ENCODE data around the gene PPP2R5D. TPM values are rescaled to one million over a fixed set of nuclear protein-coding genes. Genes with fewer than 3 reads are reported as not detected.

Gene PPP2R5D
- total RNA-seq, 1 experiment from 2014 or later, result 53.5 TPM

- H3K4me1 Mint-ChIP-seq, result no peaks in the 10 kb centered on the region
- no CpG with 5 or more reads among the region's 9 CpGs for WGBS (ENCODE audit: extremely low coverage, insufficient read length, low lambda C conversion rate)
Observed at GRCh38 chr6:43036712-43037111, 52.3 kb downstream of the PPP2R5D start.

More at GRCh38 chr6:43036712-43037111, 52.3 kb downstream of the PPP2R5D start:
- Histone ChIP-seq H3K79me2 (ENCODE audit: insufficient read depth, low read length) (no peaks in the 10 kb centered on the region), H2BK15ac (ENCODE audit: low read depth, low read length) (no peak overlapping the region), H3K4me2 (ENCODE audit: insufficient read depth, insufficient read length, low read length) (no peak overlapping the region), H3K27ac (ENCODE audit: insufficient read length, low read depth, low read length) (no peak overlapping the region), H4K91ac (ENCODE audit: insufficient read length, low read depth, low read length) (no peak overlapping the region), H2BK120ac (ENCODE audit: low read depth, low read length, poor library complexity, severe bottlenecking) (no peak overlapping the region), H2BK20ac (ENCODE audit: low read depth, low read length, poor library complexity, severe bottlenecking) (no peak overlapping the region), H3K56ac (ENCODE audit: insufficient read length, low read depth, low read length) (no peak overlapping the region), H3K9ac (ENCODE audit: extremely low read depth, insufficient read length, low read length) (no peak overlapping the region), H3T11ph (ENCODE audit: low read length) (no peak overlapping the region), H4K5ac (ENCODE audit: insufficient read length, low read depth, low read length) (no peak overlapping the region), H3K23ac (ENCODE audit: insufficient read length, low read depth, low read length) (no peak overlapping the region), H3K14ac (ENCODE audit: insufficient read depth, low read length) (no peak overlapping the region), H3K18ac (ENCODE audit: insufficient read length, low read depth, low read length) (no peak overlapping the region), H4K8ac (replicated peaks; ENCODE audit: insufficient read length, low read depth, low read length) (no peak overlapping the region), H3K4ac (ENCODE audit: low read depth, low read length) (no peak overlapping the region), H2AFZ (ENCODE audit: low read length) (no peak overlapping the region), H3K9me3 (ENCODE audit: control insufficient read depth, low read depth, low read length) (no peaks in the 10 kb centered on the region), H3K79me1 (ENCODE audit: insufficient read depth, low read depth, low read length, poor library complexity, severe bottlenecking) (no peaks in the 10 kb centered on the region), H3K23me2 (ENCODE audit: insufficient read length, low read depth, low read length, poor library complexity, severe bottlenecking) (no peaks in the 10 kb centered on the region), H2BK5ac (ENCODE audit: insufficient read length, low read length) (no peak overlapping the region), H3K4me1 (ENCODE audit: insufficient read depth, low read length) (no peaks in the 10 kb centered on the region), H2BK12ac (ENCODE audit: insufficient read length, low read depth, low read length) (no peak overlapping the region), H3K27me3 (ENCODE audit: insufficient read depth, low read length) (no peaks in the 10 kb centered on the region), H4K20me1 (ENCODE audit: control insufficient read depth, insufficient read depth, insufficient read length) (no peaks in the 10 kb centered on the region), H2AK5ac (ENCODE audit: insufficient read length, low read length) (no peak overlapping the region)
- no peak for TF ChIP-seq CTCF (conservative IDR thresholded peaks at IDR 0.05)
- Mint-ChIP-seq H3K27me3 (ENCODE audit: low read depth) (no peaks in the 10 kb centered on the region; the same call in none of the 2 replicates), H3K27ac (peak overlapping the region in 1 of 3 experiments; percentile 16; a peak in 1 of 7 replicates), H3K36me3 (ENCODE audit: insufficient read depth in 1 of 3, low read depth in 3 of 3) (peaks cover 31 to 86% (median 67%) of the 10 kb centered on the region in 3 experiments; a peak in 6 of 7 replicates), H3K4me3 (no peak overlapping the region), H3K9me3 (no peaks in the 10 kb centered on the region; a peak in 1 of 5 replicates)
- no peak for DNase-seq

Measured in H9 (cell line).